IMR-90 (cell line): Measurements from ENCODE around the gene MRPL3.

ENCODE experiments used
- CEBPB ChIP-seq: IDR thresholded peaks from 2 replicates; pipeline ENCODE4 v1.6.1; 2012; ENCODE audit warnings: low read depth, low read length, improper control_type of control experiment
- RFX5 ChIP-seq: IDR thresholded peaks from 2 replicates; pipeline ENCODE4 v1.8.0; 2012; ENCODE audit warnings: low read depth, mild to moderate bottlenecking, low read length, moderate library complexity
- SMC3 ChIP-seq: fragments of 150-350 bp; IDR thresholded peaks from 2 replicates; pipeline ENCODE4 v1.6.1; 2016; ENCODE audit warnings: low read depth, mild to moderate bottlenecking, antibody characterized with exemption, low read length, moderate library complexity
- TF ChIP-seq, protein P1 (sequence below): fragments of 150-350 bp; IDR thresholded peaks from 2 replicates; pipeline ENCODE4 v1.6.1; 2016; ENCODE audit warnings: low read depth, mild to moderate bottlenecking, low read length, moderate library complexity, borderline replicate concordance

DNA sequence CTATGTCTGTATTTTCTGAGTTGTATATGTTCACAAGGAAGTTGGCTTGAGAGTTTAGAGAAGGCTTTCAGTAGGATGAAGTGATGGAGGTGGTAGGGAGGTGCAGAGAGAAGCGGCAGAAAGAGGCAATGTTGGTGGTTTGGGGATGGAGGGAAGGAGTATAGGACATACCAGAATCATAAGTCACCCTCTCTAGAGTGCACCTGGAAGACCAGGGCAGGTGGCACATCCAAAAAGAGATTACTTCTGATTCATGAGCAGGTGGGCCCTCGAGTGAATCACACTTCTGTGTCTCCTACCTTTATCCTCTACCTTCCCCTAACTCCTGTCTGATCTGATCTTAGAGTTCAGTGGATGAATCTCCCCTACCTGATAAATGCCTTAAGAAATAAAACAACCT, 41.8 kb upstream of the MRPL3 start:
- TF ChIP-seq SMC3, result no peak
- no peak for TF ChIP-seq CEBPB
- TF ChIP-seq, protein P1, sequence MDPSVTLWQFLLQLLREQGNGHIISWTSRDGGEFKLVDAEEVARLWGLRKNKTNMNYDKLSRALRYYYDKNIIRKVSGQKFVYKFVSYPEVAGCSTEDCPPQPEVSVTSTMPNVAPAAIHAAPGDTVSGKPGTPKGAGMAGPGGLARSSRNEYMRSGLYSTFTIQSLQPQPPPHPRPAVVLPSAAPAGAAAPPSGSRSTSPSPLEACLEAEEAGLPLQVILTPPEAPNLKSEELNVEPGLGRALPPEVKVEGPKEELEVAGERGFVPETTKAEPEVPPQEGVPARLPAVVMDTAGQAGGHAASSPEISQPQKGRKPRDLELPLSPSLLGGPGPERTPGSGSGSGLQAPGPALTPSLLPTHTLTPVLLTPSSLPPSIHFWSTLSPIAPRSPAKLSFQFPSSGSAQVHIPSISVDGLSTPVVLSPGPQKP, result no peak
- no peak for TF ChIP-seq RFX5
